NT2/D1 (cell line): ENCODE data around the gene MYO1D.

Experiments
- DNase-seq: peaks from one replicate; pipeline ENCODE4 v3.0.0-alpha.2; 2011; ENCODE audit warnings: low read depth, low spot score
- H3K27me3 ChIP-seq: 2 replicates; pipeline ENCODE4 v1.6.0; 2011; ENCODE audit warnings: mild to moderate bottlenecking; ENCODE audit not compliant: insufficient read length, insufficient read depth
- H3K36me3 ChIP-seq: 2 replicates; pipeline ENCODE4 v1.6.1; 2011; ENCODE audit warnings: mild to moderate bottlenecking, low read length, mixed read lengths; ENCODE audit not compliant: insufficient read depth, insufficient read length
- H3K4me1 ChIP-seq: 2 replicates; pipeline ENCODE4 v1.5.1; 2011; ENCODE audit not compliant: insufficient read depth, insufficient read length
- H3K4me3 ChIP-seq: 2 replicates; pipeline ENCODE4 v1.5.1; 2011; ENCODE audit warnings: low read depth; ENCODE audit not compliant: insufficient read length
- H3K9ac ChIP-seq: 2 replicates; pipeline ENCODE4 v1.6.0; 2011; ENCODE audit warnings: low read depth; ENCODE audit not compliant: insufficient read length
- H3K9me3 ChIP-seq: 2 replicates; pipeline ENCODE4 v1.5.1; 2011; ENCODE audit warnings: mild to moderate bottlenecking, low read length; ENCODE audit not compliant: insufficient read depth
- SUZ12 ChIP-seq: IDR thresholded peaks from 2 replicates; pipeline ENCODE4 v1.6.1; 2011; ENCODE audit not compliant: insufficient read length, insufficient read depth; ENCODE audit errors: extremely low read depth
- YY1 ChIP-seq: IDR thresholded peaks from 2 replicates; pipeline ENCODE4 v1.6.1; 2011; ENCODE audit not compliant: insufficient read length, insufficient read depth
- ZNF274 ChIP-seq: IDR thresholded peaks from 2 replicates; pipeline ENCODE4 v1.6.1; 2011; ENCODE audit warnings: mild to moderate bottlenecking, low read depth, low read length

MYO1D gene

GRCh38 chr17:32732296-32732642 is 144.7 kb downstream of the MYO1D start:
- DNase-seq: no peak
- H3K4me3 ChIP-seq: no peak overlapping the region
- H3K4me1 ChIP-seq: no peaks in the 10 kb centered on the region
- TF ChIP-seq ZNF274 (no peak), SUZ12 (no peak), YY1 (no peak)
- H3K9me3 ChIP-seq: peaks cover 21% of the 10 kb centered on the region; the same call in 1 of the 2 replicates
- H3K27me3 ChIP-seq: no peaks in the 10 kb centered on the region
- no peak overlapping the region for H3K9ac ChIP-seq
- H3K36me3 ChIP-seq: peaks cover 6% of the 10 kb centered on the region

- Histone ChIP-seq H3K9me3 (peaks cover 21% of the 10 kb centered on the region; the same call in 1 of the 2 replicates), H3K4me1 (no peaks in the 10 kb centered on the region), H3K9ac (no peak overlapping the region), H3K36me3 (peaks cover 6% of the 10 kb centered on the region), H3K27me3 (no peaks in the 10 kb centered on the region), H3K4me3 (no peak overlapping the region)
- DNase-seq: no peak
- no peak for TF ChIP-seq YY1
- no peak for TF ChIP-seq SUZ12
- TF ChIP-seq ZNF274: no peak
Measured at GRCh38 chr17:32731556-32732295, 145.2 kb downstream of the MYO1D start.

GRCh38 chr17:32727681-32728080 is 149.2 kb downstream of the MYO1D start:
- Histone ChIP-seq H3K4me1 (no peaks in the 10 kb centered on the region), H3K9ac (no peak overlapping the region), H3K9me3 (peaks cover 18% of the 10 kb centered on the region; the same call in 1 of the 2 replicates), H3K36me3 (peaks cover 6% of the 10 kb centered on the region), H3K4me3 (no peak overlapping the region), H3K27me3 (no peaks in the 10 kb centered on the region)
- no peak for DNase-seq
- TF ChIP-seq SUZ12: no peak
- TF ChIP-seq ZNF274: no peak
- TF ChIP-seq YY1: no peak

- no peak for DNase-seq
- no peaks in the 10 kb centered on the region for H3K4me1 ChIP-seq
- 0 out of 2 replicates have a peak, but pooled peaks cover 6% of the 10 kb centered on the region for H3K9me3 ChIP-seq
- H3K9ac ChIP-seq: no peak overlapping the region
- H3K36me3 ChIP-seq: no peaks in the 10 kb centered on the region
- TF ChIP-seq ZNF274: no peak
- no peak for TF ChIP-seq YY1
- no peak for TF ChIP-seq SUZ12
- H3K4me3 ChIP-seq: no peak overlapping the region
- H3K27me3 ChIP-seq: no peaks in the 10 kb centered on the region
Measured at GRCh38 chr17:32725697-32726096, 151.2 kb downstream of the MYO1D start.

GRCh38 chr17:32723310-32723955 is 153.5 kb downstream of the MYO1D start:
- TF ChIP-seq SUZ12 (no peak), ZNF274 (no peak), YY1 (no peak)
- Histone ChIP-seq H3K4me3 (no peak overlapping the region), H3K27me3 (no peaks in the 10 kb centered on the region), H3K4me1 (no peaks in the 10 kb centered on the region), H3K36me3 (no peaks in the 10 kb centered on the region), H3K9ac (no peak overlapping the region), H3K9me3 (0 out of 2 replicates have a peak, but pooled peaks cover 6% of the 10 kb centered on the region)
- DNase-seq: no peak

- H3K9ac ChIP-seq: no peak overlapping the region
- no peak for DNase-seq
- H3K4me3 ChIP-seq: no peak overlapping the region
- no peaks in the 10 kb centered on the region for H3K4me1 ChIP-seq
- no peaks in the 10 kb centered on the region for H3K27me3 ChIP-seq
- TF ChIP-seq YY1: no peak
- TF ChIP-seq SUZ12: no peak
- TF ChIP-seq ZNF274: no peak
- no peaks in the 10 kb centered on the region for H3K36me3 ChIP-seq
- 0 out of 2 replicates have a peak, but pooled peaks cover 6% of the 10 kb centered on the region for H3K9me3 ChIP-seq
Measured at GRCh38 chr17:32722733-32723132, 154.2 kb downstream of the MYO1D start.

GRCh38 chr17:32720671-32721070 is 156.3 kb downstream of the MYO1D start:
- Histone ChIP-seq H3K36me3 (no peaks in the 10 kb centered on the region), H3K4me3 (no peak overlapping the region), H3K4me1 (no peaks in the 10 kb centered on the region), H3K9me3 (0 out of 2 replicates have a peak, but pooled peaks cover 3% of the 10 kb centered on the region), H3K9ac (no peak overlapping the region), H3K27me3 (no peaks in the 10 kb centered on the region)
- DNase-seq: no peak
- TF ChIP-seq SUZ12 (no peak), ZNF274 (no peak), YY1 (no peak)
